ENCODE measurements around the gene BMP2K. TPM values are rescaled to one million over a fixed set of nuclear protein-coding genes. Genes with fewer than 3 reads are reported as not detected.
A peak's percentile ranks its signal among the peaks of the same experiment; 100 is the strongest.

The BMP2K gene
- total RNA-seq, 1 donor from 2014 or later = 17.3 TPM

GRCh38 chr4:78770091-78770642 lies 6.0 kb upstream of the BMP2K start:
- Mint-ChIP-seq H3K36me3 (ENCODE audit: low read depth) (no peaks in the 10 kb centered on the region), H3K4me3 (no peak overlapping the region), H3K27me3 (no peaks in the 10 kb centered on the region), H3K9me3 (no peaks in the 10 kb centered on the region), H3K4me1 (peaks cover 41% of the 10 kb centered on the region), H3K27ac (no peak overlapping the region)
- intact Hi-C loops (cut with micrococcal nuclease) = loop anchor here (10.0 kb wide), 3 partner anchors 945 to 1415 kb away; no protein-coding TSS in a partner anchor
- DNase-seq = no peak

GRCh38 chr4:78772526-78773091 lies 3.5 kb upstream of the BMP2K start:
- Mint-ChIP-seq H3K9me3 (no peaks in the 10 kb centered on the region), H3K4me3 (no peak overlapping the region), H3K36me3 (ENCODE audit: low read depth) (peaks cover 3% of the 10 kb centered on the region), H3K27me3 (no peaks in the 10 kb centered on the region), H3K4me1 (peaks cover 48% of the 10 kb centered on the region), H3K27ac (no peak overlapping the region)
- intact Hi-C loops (cut with micrococcal nuclease) = loop anchor here (10.0 kb wide), 3 partner anchors 948 to 1412 kb away; no protein-coding TSS in a partner anchor
- DNase-seq = no peak

DNA sequence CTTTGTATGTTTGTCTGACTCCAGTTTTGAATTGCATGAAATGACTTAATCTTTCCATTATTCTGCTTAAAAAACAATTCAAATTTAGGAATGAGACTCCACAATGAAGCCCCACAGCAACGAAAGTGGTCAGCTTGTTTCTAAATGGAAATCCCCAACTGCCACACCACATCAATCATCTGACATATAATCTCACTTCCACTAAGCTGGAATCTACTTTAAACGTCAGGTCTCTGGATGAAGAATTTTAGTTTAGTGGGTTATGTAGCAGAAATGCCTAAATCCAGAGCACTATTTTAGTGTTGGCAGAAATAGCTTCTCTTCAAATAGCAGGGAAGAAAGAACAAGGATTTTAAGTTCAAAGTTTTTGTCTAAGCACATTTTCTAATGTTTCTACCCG lies 1.7 kb upstream of the BMP2K start:
- intact Hi-C loops (cut with micrococcal nuclease) = loop anchor here (1.0 to 10.0 kb wide), 4 partner anchors 117 to 1410 kb away; no protein-coding TSS in a partner anchor
- peaks cover 41% of the 10 kb centered on the region for H3K4me1 Mint-ChIP-seq
- H3K27ac Mint-ChIP-seq = peak overlapping the region; percentile 98
- H3K36me3 Mint-ChIP-seq (ENCODE audit: low read depth) = peaks cover 3% of the 10 kb centered on the region
- H3K27me3 Mint-ChIP-seq = no peaks in the 10 kb centered on the region
- H3K9me3 Mint-ChIP-seq = no peaks in the 10 kb centered on the region
- no peak for DNase-seq
- H3K4me3 Mint-ChIP-seq = peak overlapping the region; percentile 41

DNA sequence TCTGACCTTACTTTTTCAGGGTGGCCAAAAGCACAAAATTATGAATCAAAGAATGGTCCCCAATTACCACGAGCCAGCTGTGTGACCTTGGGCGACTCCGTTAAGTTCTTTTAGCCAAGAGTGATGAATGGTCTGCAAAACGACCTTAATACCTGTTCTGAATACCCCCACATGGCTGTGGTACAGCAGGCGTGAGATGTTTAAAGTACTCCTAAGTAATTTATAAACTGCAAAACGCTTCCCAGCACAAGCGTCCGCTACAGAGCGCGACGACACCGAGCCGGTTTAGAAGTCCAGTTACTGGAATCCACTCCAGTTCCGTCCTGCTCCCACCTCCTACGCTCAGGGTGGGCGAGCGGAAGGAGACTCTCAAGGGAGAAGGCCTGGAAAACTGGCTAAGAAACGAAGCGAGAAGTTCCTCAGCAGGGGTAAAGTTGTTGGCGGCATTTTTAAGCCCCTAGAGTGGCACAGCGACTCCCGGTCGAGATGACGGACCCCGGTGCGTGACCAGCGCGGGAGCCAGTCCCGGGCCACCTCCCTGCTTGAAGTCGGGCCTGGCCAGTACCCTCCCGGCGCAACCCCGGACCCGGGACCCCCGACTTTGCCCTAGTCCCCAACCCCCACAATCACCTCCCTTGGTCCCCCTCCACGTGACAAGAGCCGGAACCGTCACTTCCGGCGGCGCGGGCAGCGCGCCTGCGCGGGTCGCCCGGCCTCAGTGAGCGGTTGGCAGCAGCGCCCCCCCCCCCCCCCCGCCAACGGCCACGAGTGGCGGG lies 659 bp upstream of the BMP2K start:
- Mint-ChIP-seq H3K4me3 (peak overlapping the region; percentile 93), H3K27me3 (no peaks in the 10 kb centered on the region), H3K36me3 (ENCODE audit: low read depth) (peaks cover 3% of the 10 kb centered on the region), H3K9me3 (no peaks in the 10 kb centered on the region), H3K4me1 (peaks cover 34% of the 10 kb centered on the region), H3K27ac (peak overlapping the region; percentile 98)
- intact Hi-C loops (cut with micrococcal nuclease) = loop anchor here (2.0 to 10.0 kb wide), 6 partner anchors 163 to 1409 kb away; partner anchors contain the start of genes ANXA3 and PAQR3
- DNase-seq = peak; percentile 97

DNA sequence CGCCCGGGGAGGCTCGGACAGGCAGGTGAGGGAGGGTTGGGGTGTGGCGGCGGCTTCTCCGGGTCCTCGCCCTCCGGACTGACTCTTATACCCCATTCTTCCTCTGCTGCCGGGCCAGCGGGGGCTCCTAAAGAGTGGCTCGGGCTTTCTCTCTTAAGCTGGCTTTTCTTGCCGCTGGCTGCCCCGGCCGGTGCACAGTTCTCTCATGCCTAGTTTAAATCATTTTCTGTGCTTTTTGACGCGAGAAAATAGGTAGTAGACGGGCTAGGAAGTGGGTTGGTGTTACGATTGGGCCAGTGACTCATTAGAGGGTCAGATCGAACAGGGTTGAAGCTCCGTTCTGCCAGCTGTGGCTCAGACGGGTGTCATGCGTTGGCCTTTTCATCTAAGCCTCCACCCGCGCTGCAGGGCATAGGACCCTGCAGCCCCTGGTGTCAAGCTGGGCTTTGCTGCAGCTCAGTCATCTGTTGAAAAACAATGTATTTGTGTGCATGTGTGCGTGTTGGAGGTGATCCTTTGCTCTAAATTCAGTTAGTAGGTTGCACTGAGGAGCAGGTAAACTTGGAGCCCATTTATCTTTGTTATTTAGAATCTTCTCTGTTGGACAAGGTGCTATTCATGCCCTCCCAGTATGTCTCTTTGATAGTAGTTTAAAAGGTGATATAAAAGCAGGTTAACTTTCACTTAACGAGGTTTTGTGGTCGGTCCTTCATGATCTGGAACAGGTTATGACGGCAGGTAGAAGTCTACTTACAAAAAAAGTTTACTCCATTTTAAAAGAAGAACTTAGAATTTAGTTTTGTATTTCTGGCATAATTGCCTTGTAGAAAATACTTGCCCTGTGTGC lies 802 bp downstream of the BMP2K start:
- intact Hi-C loops (cut with micrococcal nuclease) = loop anchor here (1.0 to 10.0 kb wide), 7 partner anchors 87 to 1408 kb away; partner anchors contain the start of genes ANXA3 and PAQR3
- no peaks in the 10 kb centered on the region for H3K9me3 Mint-ChIP-seq
- H3K36me3 Mint-ChIP-seq (ENCODE audit: low read depth) = peaks cover 3% of the 10 kb centered on the region
- H3K4me3 Mint-ChIP-seq = peak overlapping the region; percentile 92
- no peaks in the 10 kb centered on the region for H3K27me3 Mint-ChIP-seq
- H3K27ac Mint-ChIP-seq = peak overlapping the region; percentile 92
- peaks cover 27% of the 10 kb centered on the region for H3K4me1 Mint-ChIP-seq
- peak; percentile 80 for DNase-seq

DNA sequence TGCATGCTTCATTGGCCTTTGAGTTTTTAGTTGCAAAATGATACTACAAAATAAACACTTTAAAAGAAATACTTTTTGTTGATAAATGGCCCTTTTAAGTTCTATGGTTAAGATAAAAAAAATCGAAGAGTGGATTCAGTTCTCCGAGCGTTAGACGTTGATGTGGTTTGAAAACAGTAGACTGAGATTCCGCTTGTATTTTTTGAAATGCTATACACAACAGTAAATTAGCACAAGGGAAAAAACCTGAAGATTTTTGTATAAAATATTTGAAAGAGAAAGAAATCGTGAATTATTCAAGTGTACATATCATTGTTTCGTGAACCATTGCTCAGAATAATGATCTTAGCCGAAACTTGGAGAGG lies 1.4 kb downstream of the BMP2K start:
- H3K9me3 Mint-ChIP-seq = no peaks in the 10 kb centered on the region
- peak overlapping the region; percentile 92 for H3K4me3 Mint-ChIP-seq
- no peaks in the 10 kb centered on the region for H3K27me3 Mint-ChIP-seq
- no peak overlapping the region for H3K27ac Mint-ChIP-seq
- DNase-seq = no peak
- H3K4me1 Mint-ChIP-seq = peaks cover 24% of the 10 kb centered on the region
- intact Hi-C loops (cut with micrococcal nuclease) = loop anchor here (1.0 to 10.0 kb wide), 7 partner anchors 87 to 1407 kb away; partner anchors contain the start of genes ANXA3 and PAQR3
- peaks cover 3% of the 10 kb centered on the region for H3K36me3 Mint-ChIP-seq (ENCODE audit: low read depth)

GRCh38 chr4:78778530-78778929 lies 2.4 kb downstream of the BMP2K start:
- Mint-ChIP-seq H3K4me3 (no peak overlapping the region), H3K27me3 (no peaks in the 10 kb centered on the region), H3K4me1 (peaks cover 22% of the 10 kb centered on the region), H3K9me3 (no peaks in the 10 kb centered on the region), H3K36me3 (ENCODE audit: low read depth) (peaks cover 3% of the 10 kb centered on the region), H3K27ac (no peak overlapping the region)
- DNase-seq = no peak
- intact Hi-C loops (cut with micrococcal nuclease) = loop anchor here (5.0 to 10.0 kb wide), 4 partner anchors 226 to 1406 kb away; partner anchors contain the start of gene ANXA3

DNA sequence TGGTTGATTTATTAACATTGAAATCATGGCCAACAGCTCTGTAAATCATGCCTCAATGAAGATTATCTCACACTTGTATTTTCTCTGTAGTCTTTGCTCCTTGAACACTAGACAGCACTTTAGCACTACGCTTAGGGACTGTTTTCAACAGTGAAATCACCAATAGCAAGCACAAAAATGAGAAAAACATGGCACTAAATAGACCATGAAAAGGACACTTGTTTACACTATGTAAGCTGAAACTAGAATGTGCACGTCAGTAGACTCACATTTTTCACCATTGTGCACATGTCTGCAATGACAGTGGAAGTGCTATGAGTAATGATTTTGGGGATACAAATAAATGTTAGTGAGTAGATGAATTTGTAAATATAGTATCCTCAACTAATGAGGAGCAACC lies 3.1 kb downstream of the BMP2K start:
- intact Hi-C loops (cut with micrococcal nuclease) = loop anchor here (5.0 to 10.0 kb wide), 4 partner anchors 227 to 1406 kb away; partner anchors contain the start of gene ANXA3
- Mint-ChIP-seq H3K27ac (no peak overlapping the region), H3K36me3 (ENCODE audit: low read depth) (peaks cover 3% of the 10 kb centered on the region), H3K4me3 (no peak overlapping the region), H3K4me1 (peaks cover 24% of the 10 kb centered on the region), H3K27me3 (no peaks in the 10 kb centered on the region), H3K9me3 (no peaks in the 10 kb centered on the region)
- no peak for DNase-seq

DNA sequence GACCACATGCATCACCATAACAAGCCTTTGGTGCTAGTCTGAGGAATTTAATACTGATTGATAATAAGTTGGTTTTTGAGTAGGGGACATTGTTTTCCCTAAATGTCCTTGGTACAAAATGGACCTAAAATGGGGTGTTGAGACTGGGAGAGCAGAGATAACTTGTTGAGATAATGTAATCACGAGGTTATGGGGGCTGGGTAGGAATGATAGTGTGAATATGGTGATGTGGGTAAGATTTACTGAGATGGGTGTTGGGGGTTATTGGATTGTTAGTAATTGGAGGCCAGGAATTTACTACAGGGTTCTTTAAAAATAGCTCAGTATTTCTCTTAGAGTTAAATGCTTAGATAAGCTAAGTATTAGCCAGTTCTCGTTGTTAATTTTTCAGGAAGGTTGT lies 3.9 kb downstream of the BMP2K start:
- H3K4me1 Mint-ChIP-seq = peaks cover 18% of the 10 kb centered on the region
- H3K27ac Mint-ChIP-seq = no peak overlapping the region
- intact Hi-C loops (cut with micrococcal nuclease) = no loop called here
- H3K4me3 Mint-ChIP-seq = no peak overlapping the region
- H3K27me3 Mint-ChIP-seq = no peaks in the 10 kb centered on the region
- DNase-seq = no peak
- H3K36me3 Mint-ChIP-seq (ENCODE audit: low read depth) = peaks cover 3% of the 10 kb centered on the region
- H3K9me3 Mint-ChIP-seq = no peaks in the 10 kb centered on the region

GRCh38 chr4:78781139-78781538 lies 5.0 kb downstream of the BMP2K start:
- H3K27ac Mint-ChIP-seq = no peak overlapping the region
- no peaks in the 10 kb centered on the region for H3K27me3 Mint-ChIP-seq
- H3K9me3 Mint-ChIP-seq = no peaks in the 10 kb centered on the region
- no peak for DNase-seq
- H3K36me3 Mint-ChIP-seq (ENCODE audit: low read depth) = peaks cover 7% of the 10 kb centered on the region
- peaks cover 16% of the 10 kb centered on the region for H3K4me1 Mint-ChIP-seq
- intact Hi-C loops (cut with micrococcal nuclease) = no loop called here
- no peak overlapping the region for H3K4me3 Mint-ChIP-seq

- H3K27ac Mint-ChIP-seq = no peak overlapping the region
- no peak for DNase-seq
- intact Hi-C loops (cut with micrococcal nuclease) = no loop called here
- H3K36me3 Mint-ChIP-seq (ENCODE audit: low read depth) = peaks cover 5% of the 10 kb centered on the region
- no peaks in the 10 kb centered on the region for H3K27me3 Mint-ChIP-seq
- no peak overlapping the region for H3K4me3 Mint-ChIP-seq
- H3K9me3 Mint-ChIP-seq = no peaks in the 10 kb centered on the region
- H3K4me1 Mint-ChIP-seq = peaks cover 13% of the 10 kb centered on the region
Measured at GRCh38 chr4:78781924-78782323, 5.8 kb downstream of the BMP2K start.

DNA sequence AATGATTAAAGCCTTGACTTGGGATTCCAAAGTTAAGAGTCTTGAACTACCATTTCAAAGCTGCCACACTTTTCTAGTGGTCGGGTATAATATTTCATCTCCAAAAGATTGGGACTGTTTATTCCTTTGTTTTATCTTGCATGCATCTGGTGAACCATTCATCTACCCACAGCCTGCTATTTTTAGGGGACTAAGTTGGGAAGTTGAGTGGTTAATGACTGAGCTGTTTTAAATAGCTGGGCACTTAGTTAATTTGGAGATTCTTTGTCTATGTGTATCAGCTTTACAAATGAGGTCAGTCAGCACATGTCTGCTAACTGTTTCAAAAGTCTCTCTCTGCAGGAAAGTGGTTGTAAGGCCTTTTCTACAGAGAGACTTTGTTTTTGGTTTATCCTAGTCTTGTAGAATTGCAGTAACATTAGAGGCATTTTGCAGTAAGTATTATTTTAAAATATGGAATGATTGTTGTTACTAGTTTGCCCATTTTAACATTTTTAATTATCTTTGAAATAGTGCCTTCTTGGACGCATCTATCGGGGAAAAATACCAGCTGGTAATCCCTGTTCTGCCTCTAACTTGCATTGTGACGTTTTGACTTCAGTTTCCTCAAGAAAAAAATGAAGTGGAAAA lies 8.2 kb downstream of the BMP2K start:
- no peaks in the 10 kb centered on the region for H3K9me3 Mint-ChIP-seq
- H3K27ac Mint-ChIP-seq = no peak overlapping the region
- no peak overlapping the region for H3K4me3 Mint-ChIP-seq
- H3K36me3 Mint-ChIP-seq (ENCODE audit: low read depth) = peaks cover 5% of the 10 kb centered on the region
- peaks cover 7% of the 10 kb centered on the region for H3K4me1 Mint-ChIP-seq
- intact Hi-C loops (cut with micrococcal nuclease) = no loop called here
- H3K27me3 Mint-ChIP-seq = no peaks in the 10 kb centered on the region
- no peak for DNase-seq

- Mint-ChIP-seq H3K27ac (no peak overlapping the region), H3K27me3 (no peaks in the 10 kb centered on the region), H3K36me3 (ENCODE audit: low read depth) (peaks cover 6% of the 10 kb centered on the region), H3K9me3 (no peaks in the 10 kb centered on the region), H3K4me3 (no peak overlapping the region), H3K4me1 (peaks cover 7% of the 10 kb centered on the region)
- DNase-seq = no peak
- intact Hi-C loops (cut with micrococcal nuclease) = no loop called here
Measured at GRCh38 chr4:78787392-78788006, 11.3 kb downstream of the BMP2K start.

All from activated CD4-positive, alpha-beta T cell treated with anti-CD3 and anti-CD28 coated beads, Interleukin-2, amount 10 ng/mL, durations not matched to agents 24 days and 14 days (primary cell).